Esophagus mucosa (tissue), 1 donor: ENCODE results near the gene PACS2. TPM values are rescaled to one million over a fixed set of nuclear protein-coding genes. Genes with fewer than 3 reads are reported as not detected.
A peak's percentile ranks its signal among the peaks of the same experiment; 100 is the strongest.

ENCODE experiments used
- ATAC-seq: fragments of 200-7000 bp; cut with Tn5 transposase; one replicate; pipeline ENCODE4 v1.9.1; 2020
- total RNA-seq: library from RNA; stranded (reverse); gene quantifications from one replicate; pipeline ENCODE4 v1.2.4, GENCODE V29; 2023
- donor health status: DM: yes; HTN: yes; CAD: no.

Gene PACS2
- total RNA-seq, 1 donor from 2014 or later = 24.9 TPM

GRCh38 chr14:105411017-105411941 lies 96.7 kb downstream of the PACS2 start:
- ATAC-seq = peak; percentile 69

GRCh38 chr14:105411985-105412770 lies 97.6 kb downstream of the PACS2 start:
- no peak for ATAC-seq

- ATAC-seq = no peak
Observed at GRCh38 chr14:105412771-105413543, 98.4 kb downstream of the PACS2 start.

GRCh38 chr14:105413544-105413886 lies 99.0 kb downstream of the PACS2 start:
- ATAC-seq = no peak

GRCh38 chr14:105414456-105415371 lies 100.2 kb downstream of the PACS2 start:
- ATAC-seq = peak; percentile 51

GRCh38 chr14:105415481-105416428 lies 101.2 kb downstream of the PACS2 start:
- no peak for ATAC-seq

- no peak for ATAC-seq
Observed at GRCh38 chr14:105416671-105417070, 102.1 kb downstream of the PACS2 start.

- no peak for ATAC-seq
Observed at GRCh38 chr14:105417690-105418121, 103.2 kb downstream of the PACS2 start.

GRCh38 chr14:105418269-105419194 lies 104.0 kb downstream of the PACS2 start:
- no peak for ATAC-seq

- ATAC-seq = peak; percentile 34
Observed at GRCh38 chr14:105419195-105420091, 104.9 kb downstream of the PACS2 start, which contains the start of gene MTA1. Gene MTA1 (plus strand): TSS chr14:105419827. CDS start chr14:105420036, 209 bp downstream.

GRCh38 chr14:105420101-105420973 lies 105.8 kb downstream of the PACS2 start:
- peak; percentile 4 for ATAC-seq

- no peak for ATAC-seq
Observed at GRCh38 chr14:105420974-105421674, 106.6 kb downstream of the PACS2 start.

GRCh38 chr14:105421723-105422615 lies 107.4 kb downstream of the PACS2 start:
- ATAC-seq = no peak

GRCh38 chr14:105422695-105423487 lies 108.3 kb downstream of the PACS2 start:
- ATAC-seq = no peak
